Neural cell (in vitro differentiated cells): ENCODE data around the gene HK1. TPM values are rescaled to one million over a fixed set of nuclear protein-coding genes. Genes with fewer than 3 reads are reported as not detected.
A peak's percentile ranks its signal among the peaks of the same experiment; 100 is the strongest.
"Not testable (repeated sequence)": the region's sequence is repeated elsewhere in the genome, so short reads cannot be mapped to it uniquely, and the experiment has no call there.

ENCODE experiments used
- H2AFZ ChIP-seq: fragments of 200-600, 300-800 bp; sonication (generic), shearing (Covaris generic); 2 replicates; pipeline ENCODE4 v1.6.0; 2014; ENCODE audit warnings: low read depth, mild to moderate bottlenecking, antibody characterized with exemption, low read length, moderate library complexity
- H3F3A ChIP-seq: fragments of 200-600 bp; shearing (Covaris generic); 2 replicates; pipeline ENCODE4 v1.6.1; 2016; ENCODE audit warnings: mild to moderate bottlenecking, moderate library complexity, mixed read lengths, antibody characterized with exemption, low read length; ENCODE audit not compliant: insufficient read depth, poor library complexity, severe bottlenecking
- H3K27ac ChIP-seq: fragments of 200-600, 300-800 bp; sonication (generic), shearing (Covaris generic); 2 replicates; pipeline ENCODE4 v1.5.1; 2014; ENCODE audit warnings: mild to moderate bottlenecking, low read length, moderate library complexity
- H3K27me3 ChIP-seq: fragments of 300-800, 200-600 bp; sonication (generic), shearing (Covaris generic); 2 replicates; pipeline ENCODE4 v1.6.0; 2014; ENCODE audit warnings: mild to moderate bottlenecking, low read depth, low read length, moderate library complexity; ENCODE audit not compliant: insufficient read depth
- H3K36me3 ChIP-seq: fragments of 300-800, 200-600 bp; sonication (generic), shearing (Covaris generic); 2 replicates; pipeline ENCODE4 v1.5.1; 2014; ENCODE audit warnings: mild to moderate bottlenecking, antibody characterized with exemption, low read length, moderate library complexity; ENCODE audit not compliant: insufficient read depth
- H3K4me2 ChIP-seq: fragments of 300-800, 200-600 bp; sonication (generic), shearing (Covaris generic); 2 replicates; pipeline ENCODE4 v1.6.0; 2014; ENCODE audit warnings: mild to moderate bottlenecking, low read length
- H3K4me3 ChIP-seq: fragments of 300-800, 200-600 bp; sonication (generic), shearing (Covaris generic); 2 replicates; pipeline ENCODE4 v1.5.1; 2014; ENCODE audit warnings: mild to moderate bottlenecking, low read length, moderate library complexity
- H3K79me2 ChIP-seq: fragments of 200-600 bp; shearing (Covaris generic); replicated peaks from 2 replicates; pipeline ENCODE4 v1.6.0; 2014; ENCODE audit warnings: mild to moderate bottlenecking, low read length, moderate library complexity; ENCODE audit not compliant: insufficient read depth
- H3K9ac ChIP-seq: fragments of 300-800, 200-600 bp; sonication (generic), shearing (Covaris generic); 2 replicates; pipeline ENCODE4 v1.6.1; 2016; ENCODE audit warnings: mild to moderate bottlenecking, low read length, mixed read lengths
- H3K9me2 ChIP-seq: fragments of 200-600 bp; shearing (Covaris generic); 2 replicates; pipeline ENCODE4 v1.6.1; 2016; ENCODE audit warnings: mild to moderate bottlenecking, low read length, mixed read lengths; ENCODE audit not compliant: insufficient read depth
- H3K9me3 ChIP-seq: fragments of 200-600, 300-800 bp; sonication (generic), shearing (Covaris generic); 2 replicates; pipeline ENCODE4 v1.6.1; 2016; ENCODE audit warnings: mild to moderate bottlenecking, mixed run types, low read length, moderate library complexity, mixed read lengths
- H4K20me1 ChIP-seq: fragments of 200-600 bp; shearing (Covaris generic); 2 replicates; pipeline ENCODE4 v1.6.1; 2016; ENCODE audit warnings: mild to moderate bottlenecking, mixed run types; ENCODE audit not compliant: insufficient read depth
- CTCF ChIP-seq: fragments of 450-650 bp; IDR thresholded peaks from 2 replicates; pipeline ENCODE4 v1.5.1; 2014; ENCODE audit warnings: antibody characterized with exemption, mild to moderate bottlenecking, moderate library complexity; ENCODE audit not compliant: poor library complexity, severe bottlenecking
- EP300 ChIP-seq: fragments of 450-650 bp; conservative IDR thresholded peaks from 2 replicates; pipeline ENCODE4 v1.6.1; 2014; ENCODE audit warnings: antibody characterized with exemption, mild to moderate bottlenecking, moderate library complexity; ENCODE audit not compliant: poor library complexity, severe bottlenecking
- EZH2 ChIP-seq: fragments of 200-600, 300-800 bp; shearing (Covaris generic), sonication (generic); IDR thresholded peaks from 2 replicates; pipeline ENCODE4 v1.6.1; 2014; ENCODE audit warnings: antibody characterized with exemption, low read length, borderline replicate concordance, mild to moderate bottlenecking; ENCODE audit not compliant: insufficient read depth, poor library complexity, severe bottlenecking
- MXI1 ChIP-seq: fragments of 450-650 bp; conservative IDR thresholded peaks from 2 replicates; pipeline ENCODE4 v1.6.1; 2014; ENCODE audit warnings: antibody characterized with exemption, mild to moderate bottlenecking; ENCODE audit not compliant: poor library complexity, severe bottlenecking
- POLR2AphosphoS5 ChIP-seq: IDR thresholded peaks from 2 replicates; pipeline ENCODE4 v1.6.1; 2012
- RAD21 ChIP-seq: fragments of 450-650 bp; conservative IDR thresholded peaks from 2 replicates; pipeline ENCODE4 v1.6.1; 2014; ENCODE audit warnings: antibody characterized with exemption, mild to moderate bottlenecking, moderate library complexity
- REST ChIP-seq: IDR thresholded peaks from 2 replicates; pipeline ENCODE4 v1.6.1; 2012; ENCODE audit warnings: borderline replicate concordance
- SMC3 ChIP-seq: fragments of 450-650 bp; conservative IDR thresholded peaks from 2 replicates; pipeline ENCODE4 v1.6.1; 2014; ENCODE audit warnings: antibody characterized with exemption, mild to moderate bottlenecking, moderate library complexity; ENCODE audit not compliant: poor library complexity
- TAF1 ChIP-seq: IDR thresholded peaks from 2 replicates; pipeline ENCODE4 v1.6.1; 2012; ENCODE audit warnings: low read depth
- polyA plus RNA-seq: library from polyadenylated mRNA; depleted of rRNA; stranded (reverse); fragments of >200 nt; gene quantifications from 2 replicates; pipeline ENCODE4 v1.2.3, GENCODE V29; 2014

HK1 gene
- polyA plus RNA-seq, 1 donor from 2014 or later = 60.5 TPM

- TF ChIP-seq EP300 = no peak
- no peak for TF ChIP-seq CTCF
- TF ChIP-seq MXI1 = no peak
- no peak for TF ChIP-seq EZH2
- no peak for TF ChIP-seq REST
- no peak for TF ChIP-seq RAD21
- no peak for TF ChIP-seq SMC3
- TF ChIP-seq POLR2AphosphoS5 = no peak
- no peak for TF ChIP-seq TAF1
- H3K9ac ChIP-seq = no peak overlapping the region
- H3K27me3 ChIP-seq = no peaks in the 10 kb centered on the region
- no peak overlapping the region for H3K4me2 ChIP-seq
- H3K36me3 ChIP-seq = no peaks in the 10 kb centered on the region
- H3K27ac ChIP-seq = no peak overlapping the region
- no peaks in the 10 kb centered on the region for H3F3A ChIP-seq
- H3K9me2 ChIP-seq = no peaks in the 10 kb centered on the region
- no peaks in the 10 kb centered on the region for H3K9me3 ChIP-seq
- no peak overlapping the region for H2AFZ ChIP-seq
- H4K20me1 ChIP-seq = no peaks in the 10 kb centered on the region
- H3K4me3 ChIP-seq = no peak overlapping the region
- peaks cover 40% of the 10 kb centered on the region for H3K79me2 ChIP-seq
Measured at GRCh38 chr10:69324583-69324982, 46.3 kb downstream of the HK1 start.

DNA sequence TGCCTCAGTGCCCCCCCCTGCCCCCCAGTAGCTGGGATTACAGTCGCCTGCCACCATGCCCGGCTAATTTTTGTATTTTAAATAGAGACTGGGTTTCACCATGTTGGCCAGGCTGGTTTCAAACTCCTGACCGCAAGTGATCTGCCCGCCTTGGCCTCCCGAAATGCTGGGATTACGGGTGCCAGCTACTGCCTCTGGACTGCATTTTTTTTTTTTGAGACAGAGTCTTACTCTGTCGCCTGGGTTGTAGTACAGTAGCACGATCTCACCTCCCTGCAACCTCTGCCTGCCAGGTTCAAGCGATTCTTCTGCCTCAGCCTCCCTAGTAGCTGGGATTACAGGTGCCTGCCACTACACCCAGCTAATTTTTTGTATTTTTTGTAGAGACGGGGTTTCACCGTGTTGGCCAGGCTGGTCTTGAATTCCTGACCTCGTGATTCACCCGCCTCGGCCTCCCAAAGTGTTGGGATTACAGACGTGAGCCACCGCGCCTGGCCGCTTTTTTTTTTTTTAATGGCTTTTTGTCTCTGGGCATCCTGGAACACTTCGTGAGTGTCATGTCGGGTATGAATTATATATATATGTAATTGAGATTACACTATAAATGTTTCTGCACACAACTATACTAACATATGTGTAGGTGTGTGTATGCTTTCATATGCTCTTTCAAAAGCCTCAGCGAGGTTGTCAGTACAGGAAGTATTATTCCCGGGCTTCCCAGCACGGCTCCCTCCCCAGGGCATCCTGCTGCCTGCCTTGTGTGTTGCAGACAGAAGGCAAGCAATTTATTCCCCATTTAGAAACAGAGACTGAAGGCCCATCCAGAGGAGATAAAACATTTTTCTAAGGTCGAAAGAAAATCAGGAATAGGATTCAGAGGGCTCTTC is 47.6 kb downstream of the HK1 start:
- H3K9me2 ChIP-seq, H3K27me3 ChIP-seq, H3K9me3 ChIP-seq, H2AFZ ChIP-seq, H3F3A ChIP-seq, H3K36me3 ChIP-seq, H4K20me1 ChIP-seq: not testable (repeated sequence)
- Histone ChIP-seq H3K4me3 (peak overlapping the region; percentile 52), H3K79me2 (peaks cover 32% of the 10 kb centered on the region), H3K9ac (peak overlapping the region; percentile 53), H3K27ac (peak overlapping the region; percentile 84), H3K4me2 (peak overlapping the region; percentile 71)
- TF ChIP-seq REST = peak; percentile 96
- TF ChIP-seq POLR2AphosphoS5 = peak; percentile 66
- TF ChIP-seq RAD21 = peak; percentile 17
- TF ChIP-seq EP300 = peak; percentile 23
